Right kidney (tissue), 1 donor: ENCODE data around the gene LEMD1.
A peak's percentile ranks its signal among the peaks of the same experiment; 100 is the strongest.

Source experiments
- DNase-seq: peaks from one replicate; pipeline ENCODE4 v3.0.0-alpha.2; 2016

The LEMD1 gene

DNA sequence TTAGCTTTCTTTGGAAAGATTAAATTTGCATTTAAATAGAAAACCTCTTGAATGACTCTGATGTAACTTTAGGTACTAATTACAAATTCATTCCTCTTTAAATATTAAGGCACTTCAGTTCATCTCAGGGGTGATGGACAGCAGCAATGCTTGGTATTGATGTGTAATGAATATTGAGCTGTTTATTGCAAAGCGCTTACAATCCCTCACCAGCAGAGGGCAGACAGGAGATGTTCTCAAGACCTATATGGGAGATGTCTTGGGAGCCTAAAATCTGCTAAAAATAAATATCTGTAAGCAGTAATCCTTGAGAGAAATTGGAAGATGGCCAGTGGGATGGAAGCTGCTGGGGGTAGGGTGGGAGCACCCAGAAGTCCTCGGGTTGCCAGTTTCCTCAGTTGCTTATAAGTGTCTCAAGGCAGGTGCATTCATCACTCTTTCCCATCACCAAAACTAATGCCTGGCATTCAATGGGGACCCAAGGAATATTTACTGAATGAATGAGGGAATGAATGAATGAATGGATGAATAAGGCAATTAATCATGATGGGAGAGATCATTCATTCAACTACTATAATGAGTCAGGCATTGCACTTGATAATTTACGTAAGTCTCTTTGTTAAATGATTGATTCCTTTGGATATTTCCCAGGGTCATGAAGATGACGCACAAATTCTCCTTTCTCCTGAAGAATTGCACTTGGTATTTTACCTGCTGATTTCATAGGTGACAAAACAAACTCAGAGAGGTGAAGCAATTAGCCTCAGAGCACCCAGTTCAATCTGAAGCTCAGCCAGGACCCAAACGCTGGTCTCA lies 67.4 kb downstream of the LEMD1 start:
- DNase-seq, result no peak

DNA sequence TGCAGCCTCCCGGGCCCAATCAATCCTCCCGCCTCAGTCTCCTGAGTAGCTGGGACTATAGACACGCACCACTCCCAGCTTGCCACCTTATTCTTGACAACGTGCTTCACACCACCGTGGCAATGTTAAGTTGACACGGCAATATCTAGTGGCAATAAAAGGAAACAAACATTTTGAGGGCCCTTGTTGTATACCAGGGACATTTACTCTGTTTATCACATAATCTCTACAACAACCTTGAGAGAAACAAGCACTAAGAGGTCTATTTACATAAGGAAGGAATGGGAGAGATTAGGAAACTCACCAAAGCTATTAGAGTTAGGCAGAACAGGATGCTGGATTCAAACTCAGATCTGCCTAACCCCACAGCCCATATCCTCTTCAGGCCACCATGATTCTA lies 68.2 kb downstream of the LEMD1 start:
- no peak for DNase-seq

DNA sequence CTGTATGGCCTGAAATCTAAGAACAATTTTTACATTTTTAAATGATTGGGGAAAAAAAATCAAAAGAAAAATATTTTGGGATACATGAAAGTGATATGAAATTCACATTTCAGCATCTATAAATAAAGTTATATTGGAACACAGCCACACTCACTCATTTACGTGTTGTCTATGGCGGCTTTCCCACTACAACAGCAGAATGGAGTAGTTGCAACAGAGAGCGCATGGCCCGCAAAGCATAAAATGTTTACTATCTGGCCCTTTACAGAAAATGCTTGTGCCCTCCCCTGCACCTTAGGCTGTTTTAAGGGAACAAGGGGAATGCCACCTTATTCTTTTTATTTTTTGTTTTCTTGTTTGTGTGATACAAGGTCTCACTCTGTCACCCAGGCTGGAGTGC lies 68.7 kb downstream of the LEMD1 start:
- no peak for DNase-seq

DNA sequence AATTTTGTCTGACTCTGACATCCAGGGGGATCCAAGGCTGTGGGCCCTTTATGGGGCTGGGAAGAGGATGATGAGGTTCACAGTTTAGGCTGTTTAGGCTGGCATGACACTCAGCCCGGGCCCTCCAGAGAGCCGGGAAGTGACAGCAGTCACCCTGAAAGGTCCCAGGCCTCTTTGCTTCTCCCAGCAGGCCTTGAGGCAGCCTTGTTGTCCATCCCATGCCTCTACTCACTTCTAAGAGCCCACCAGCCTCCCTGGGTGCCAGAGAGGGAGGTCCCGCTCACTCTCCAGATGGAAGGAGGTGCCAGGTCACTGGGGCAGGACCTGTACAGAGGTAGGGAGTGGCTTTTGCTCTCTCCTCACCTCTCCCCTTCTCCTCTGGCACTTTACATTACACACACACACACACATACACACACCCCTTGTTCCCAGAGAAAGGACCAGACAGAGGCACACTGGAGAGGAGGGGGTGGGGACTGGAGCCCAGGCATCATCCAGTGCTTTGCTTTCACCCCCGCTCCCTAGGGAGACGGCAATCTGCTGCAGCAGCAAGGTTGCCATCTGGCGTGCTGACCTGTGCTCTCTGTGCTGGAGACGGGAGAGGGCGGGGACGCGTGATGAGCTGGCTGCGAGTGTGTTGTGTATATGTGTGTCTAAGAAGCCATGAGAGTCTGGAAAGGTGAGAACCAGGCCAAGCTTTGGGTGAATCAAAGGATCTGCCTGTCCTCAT lies 69.7 kb downstream of the LEMD1 start:
- DNase-seq, result no peak

DNA sequence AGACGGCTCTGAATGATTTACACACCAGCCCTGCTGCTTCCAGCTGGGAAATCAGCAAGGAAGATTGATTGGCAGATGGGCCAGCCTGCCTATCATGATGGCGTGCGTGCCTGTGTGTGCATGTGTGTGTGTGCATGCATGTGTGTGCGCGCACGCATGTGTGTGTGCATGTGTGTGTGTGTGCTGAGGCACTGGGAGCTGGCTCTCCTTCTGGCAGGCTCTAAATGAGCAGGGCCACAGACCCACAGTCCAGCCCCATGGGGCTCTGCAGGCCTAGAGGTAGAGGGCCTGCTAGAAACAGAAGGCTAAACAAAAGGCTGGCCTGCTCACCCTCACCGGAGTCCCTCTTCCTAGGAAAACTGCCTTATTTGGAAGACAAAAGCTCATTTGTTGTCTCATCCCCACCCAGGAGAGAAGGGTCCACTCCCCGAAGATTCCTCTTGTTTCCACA lies 71.1 kb downstream of the LEMD1 start:
- DNase-seq, result no peak

DNA sequence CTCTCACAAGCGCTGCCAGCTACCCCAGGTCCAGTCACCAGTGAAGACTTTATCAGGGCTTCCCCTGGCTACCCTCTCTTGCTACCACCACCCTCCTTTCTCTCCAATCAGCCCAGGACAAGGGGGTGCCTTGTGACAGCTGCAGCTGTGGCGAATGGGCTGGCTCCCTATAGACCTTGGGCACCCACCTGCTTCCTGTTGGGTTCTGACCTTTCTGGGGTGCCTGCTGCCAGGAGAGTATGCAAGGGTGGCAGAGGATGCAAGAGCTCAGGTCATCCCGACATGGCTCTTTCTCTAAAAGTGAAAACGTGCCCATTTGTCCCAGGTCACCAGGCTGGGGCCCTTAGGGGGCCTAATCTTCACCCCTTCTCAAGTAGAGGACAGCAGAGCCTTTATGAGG lies 71.7 kb downstream of the LEMD1 start:
- no peak for DNase-seq

DNA sequence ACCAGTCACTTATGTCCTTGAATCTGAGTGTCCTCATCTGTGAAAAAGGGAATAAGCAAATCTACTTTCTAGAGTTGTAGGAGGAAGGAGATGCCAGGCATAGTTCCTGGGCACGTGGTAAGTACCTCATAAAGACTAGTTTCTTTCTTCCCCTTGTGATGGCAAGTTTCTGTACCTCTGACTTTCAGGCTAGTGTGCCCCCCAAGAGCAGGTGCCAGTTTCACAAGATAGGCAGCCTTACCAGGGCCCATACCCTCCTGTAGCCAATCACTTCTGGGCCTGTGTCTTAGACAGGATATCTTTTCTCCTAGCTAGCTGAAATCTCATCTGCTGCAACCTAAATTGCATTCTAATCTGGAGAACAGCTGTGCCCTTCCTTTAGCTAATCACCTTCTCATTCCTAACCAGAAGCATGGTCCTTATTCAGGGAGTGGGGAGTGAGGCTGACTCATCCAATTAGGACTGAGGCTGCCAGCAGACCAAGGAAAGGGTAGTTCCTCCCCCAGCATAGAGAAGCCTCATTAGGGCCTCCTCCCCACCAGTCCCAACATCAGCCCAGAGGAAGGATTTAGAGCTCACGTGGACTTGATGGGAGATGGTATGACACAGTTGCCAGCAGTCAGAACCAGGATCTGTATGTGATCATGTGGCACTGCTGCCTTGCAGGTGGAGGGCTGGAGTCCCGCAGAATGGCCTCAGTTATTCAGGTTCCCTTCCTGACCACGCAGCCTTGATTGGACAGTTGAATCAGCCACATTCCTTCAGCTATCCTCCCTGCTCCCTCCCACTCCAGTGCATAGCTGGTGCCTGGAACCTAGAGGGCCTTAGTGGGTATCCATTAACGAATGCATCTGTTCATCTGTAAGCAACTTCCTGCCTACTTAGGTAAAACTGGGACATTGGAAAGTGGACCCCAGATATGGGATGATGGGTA lies 73.0 kb downstream of the LEMD1 start:
- no peak for DNase-seq

DNA sequence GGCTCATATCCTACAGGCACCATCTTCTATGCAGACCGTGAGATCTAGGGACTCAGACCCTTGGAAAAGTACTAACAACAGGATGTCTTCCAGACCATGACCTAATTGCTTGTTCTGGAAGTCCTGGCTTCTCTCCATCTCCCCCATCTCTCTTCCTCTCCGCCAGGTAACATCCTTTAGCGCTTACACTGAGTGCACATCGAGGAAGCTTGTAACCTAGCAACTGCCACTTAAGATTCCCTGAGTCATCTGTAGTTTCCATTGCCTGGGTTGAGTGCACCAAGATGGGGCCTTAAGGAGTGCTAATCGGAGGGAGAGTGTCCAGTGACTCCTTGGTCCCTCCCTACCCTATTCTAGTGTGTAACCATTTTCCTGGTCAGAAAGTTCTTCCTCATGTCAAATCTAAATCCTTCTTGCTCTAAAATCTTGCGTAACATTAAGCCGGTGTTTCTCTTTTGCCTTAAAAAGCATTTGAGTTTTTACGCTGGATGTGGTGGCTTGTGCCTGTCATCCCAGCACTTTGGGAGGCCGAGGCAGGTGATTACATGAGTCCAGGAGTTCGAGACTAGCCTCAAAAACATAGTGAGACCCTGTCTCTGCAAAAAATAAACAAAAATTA lies 74.8 kb downstream of the LEMD1 start:
- no peak for DNase-seq

DNA sequence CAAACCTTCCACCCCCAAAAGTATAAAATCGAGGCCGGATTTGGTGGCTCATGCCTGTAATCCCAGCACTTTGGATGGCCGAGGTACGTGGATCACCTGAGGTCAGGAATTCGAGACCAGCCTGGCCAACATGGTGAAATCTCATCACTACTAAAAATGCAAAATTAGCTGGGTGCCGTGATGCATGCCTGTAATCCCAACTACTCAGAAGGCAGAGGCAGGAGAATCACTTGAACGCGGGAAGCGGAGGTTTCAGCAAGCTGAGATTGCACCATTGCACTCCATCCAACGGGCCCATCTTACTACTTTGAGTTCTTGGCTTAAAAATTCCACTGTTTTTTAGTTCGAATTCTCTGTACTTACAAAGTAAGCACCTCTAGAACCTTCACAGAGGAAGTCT lies 76.1 kb downstream of the LEMD1 start:
- no peak for DNase-seq

DNA sequence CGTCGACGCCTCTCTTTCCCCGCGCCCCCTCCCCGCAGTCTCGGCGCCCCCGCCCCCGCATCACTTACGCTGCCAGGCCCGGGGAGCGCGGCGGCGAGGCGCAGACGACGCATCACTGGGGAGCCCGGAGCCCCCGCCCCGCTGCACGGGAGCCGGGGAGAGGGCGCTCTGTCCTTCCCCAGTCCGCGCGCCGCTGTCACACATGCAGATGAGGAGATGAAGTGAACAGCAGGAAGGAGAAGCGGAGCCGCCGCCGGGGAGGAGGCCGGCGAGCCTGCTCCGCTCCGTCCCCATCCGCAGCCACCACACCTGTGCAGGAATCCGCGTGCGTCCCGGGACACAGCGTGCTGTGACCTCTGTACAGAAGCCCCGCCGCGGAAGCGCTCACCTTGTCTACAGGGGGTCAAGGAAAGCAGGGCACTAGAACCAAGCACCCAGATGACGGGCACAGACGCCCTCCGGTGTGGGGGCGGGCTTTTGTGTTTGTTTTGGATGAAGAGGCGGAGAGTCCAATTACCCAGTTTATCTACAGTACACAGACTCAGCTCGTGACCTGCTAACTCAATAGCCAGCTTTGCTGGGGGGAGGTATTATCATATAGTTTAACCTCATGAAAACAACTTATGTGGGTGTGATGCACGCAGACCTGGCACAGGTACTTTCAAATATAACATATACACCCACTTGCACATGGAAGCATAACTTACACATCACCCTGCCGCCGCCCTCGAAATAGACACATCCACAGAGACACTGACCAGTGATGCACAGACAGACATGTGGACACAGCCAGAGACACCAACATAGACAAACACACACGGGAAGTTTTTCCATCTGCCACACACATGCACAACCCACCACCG lies 77.6 kb downstream of the LEMD1 start:
- DNase-seq, result peak; percentile 70

DNA sequence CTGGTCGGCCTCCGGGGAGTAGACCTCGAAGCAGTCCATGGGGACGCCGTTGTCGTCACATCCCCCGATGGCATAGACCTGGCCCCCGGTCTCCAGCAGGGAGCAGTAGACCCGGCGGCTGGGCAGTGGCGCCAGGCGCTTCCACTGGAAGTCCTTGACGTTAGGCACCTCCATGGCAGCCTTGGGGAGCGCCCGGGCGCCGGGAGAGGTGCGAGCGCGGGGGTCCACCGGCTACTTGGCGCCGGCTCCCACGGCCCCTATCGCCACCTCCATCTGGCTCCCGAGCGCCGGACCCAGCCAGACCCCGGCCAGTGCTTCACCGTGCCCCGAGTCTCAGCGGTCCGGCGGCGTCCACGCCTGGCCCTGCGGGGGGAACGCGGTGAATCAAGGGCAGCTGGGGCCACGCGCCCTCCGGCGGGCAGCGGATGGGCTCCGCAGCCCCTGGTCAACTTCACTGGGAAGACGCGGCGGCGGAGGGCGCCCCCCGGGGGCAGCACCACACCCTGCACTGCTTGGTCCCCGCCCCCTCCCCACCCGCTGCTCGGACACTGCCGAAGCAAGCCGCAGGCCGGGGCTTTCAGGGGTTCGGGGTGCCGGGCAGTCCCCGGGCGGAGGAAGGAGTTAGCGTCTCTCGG lies 78.3 kb downstream of the LEMD1 start:
- DNase-seq, result peak; percentile 57

GRCh38 chr1:205342986-205343385 lies 78.9 kb downstream of the LEMD1 start:
- DNase-seq, result no peak

- DNase-seq, result no peak
These were observed 81.2 kb downstream of the LEMD1 start for GRCh38 chr1:205340676-205341075.

- DNase-seq, result no peak
These were observed 82.1 kb downstream of the LEMD1 start for GRCh38 chr1:205339717-205340116.

- no peak for DNase-seq
These were observed 82.6 kb downstream of the LEMD1 start for GRCh38 chr1:205339197-205339702.

- DNase-seq, result no peak
These were observed 83.8 kb downstream of the LEMD1 start for GRCh38 chr1:205338011-205338410.

- no peak for DNase-seq
These were observed 84.4 kb downstream of the LEMD1 start for GRCh38 chr1:205337481-205337880.

DNA sequence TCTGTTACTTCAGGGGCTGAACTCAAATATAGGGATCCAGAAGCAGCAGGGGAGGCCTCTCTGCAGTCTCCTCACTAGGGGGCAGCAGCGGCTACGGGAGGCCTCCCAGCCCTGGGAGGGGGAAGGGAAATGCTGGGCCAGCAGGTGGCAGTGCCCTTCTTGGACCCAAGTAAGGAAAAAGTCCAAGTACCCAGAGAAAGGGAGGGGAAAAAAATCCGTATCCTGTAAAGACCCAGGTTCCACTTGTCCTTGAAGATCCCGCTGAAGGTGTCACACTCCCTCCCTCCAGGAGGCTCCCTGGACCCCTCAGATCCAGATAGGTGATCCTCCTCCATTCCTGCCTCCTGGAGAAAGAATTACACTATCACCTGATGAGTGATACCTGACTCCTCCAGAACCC lies 86.2 kb downstream of the LEMD1 start:
- peak; percentile 58 for DNase-seq

DNA sequence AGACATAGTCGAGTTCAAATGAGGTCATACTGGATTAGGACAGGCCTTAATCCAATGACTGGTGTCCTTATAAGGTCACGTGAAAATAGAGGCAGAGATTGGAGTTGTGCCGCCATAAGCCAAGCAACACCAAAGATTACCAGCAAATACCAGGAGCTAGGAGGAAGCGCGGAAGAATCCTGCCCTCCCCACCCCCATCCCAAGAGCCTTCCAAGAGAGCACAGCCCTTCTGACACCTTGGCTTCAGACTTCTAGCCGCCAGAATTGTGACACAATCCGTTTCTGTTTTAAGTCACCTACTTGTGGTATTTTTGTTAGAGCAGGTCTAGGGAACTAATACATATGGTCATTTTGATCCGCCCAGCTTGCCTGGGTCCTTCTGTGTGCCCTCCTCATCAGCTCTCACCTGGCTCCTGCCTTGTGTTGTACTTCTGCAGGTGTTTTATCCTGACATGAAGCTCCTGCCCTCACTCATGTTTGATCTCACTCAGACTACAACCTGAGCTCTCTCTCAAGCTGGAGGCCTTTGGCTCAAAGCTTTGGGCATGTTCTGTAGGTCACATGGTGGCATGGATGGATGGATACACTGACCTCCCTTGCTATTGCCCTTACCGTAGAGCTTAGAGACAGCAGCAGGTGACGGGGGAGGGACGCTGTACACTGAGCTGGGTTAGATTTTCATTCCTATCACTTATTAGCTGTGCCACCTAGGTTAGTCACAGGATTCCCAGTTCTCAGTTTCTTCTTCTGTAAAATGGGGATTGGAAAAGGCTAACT lies 89.7 kb downstream of the LEMD1 start:
- no peak for DNase-seq
